GM19463 (cell line): ENCODE measurements around the gene LAMB1.
A peak's percentile ranks its signal among the peaks of the same experiment; 100 is the strongest.

ENCODE experiments used
- ATAC-seq: cut with Tn5 transposase; IDR thresholded peaks from one replicate; pipeline ENCODE4 v1.9.1; 2021; ENCODE audit warnings: mild to moderate bottlenecking, moderate library complexity; ENCODE audit not compliant: unreplicated experiment

The LAMB1 gene

GRCh38 chr7:108018668-108019067, 15.7 kb upstream of the LAMB1 start:
- no peak for ATAC-seq

- no peak for ATAC-seq
Measured at GRCh38 chr7:108017776-108018151, 14.8 kb upstream of the LAMB1 start.

- ATAC-seq = no peak
Measured at GRCh38 chr7:108016841-108017775, 14.1 kb upstream of the LAMB1 start.

- ATAC-seq = no peak
Measured at GRCh38 chr7:108015740-108016139, 12.8 kb upstream of the LAMB1 start.

GRCh38 chr7:108014747-108015682, 12.1 kb upstream of the LAMB1 start:
- no peak for ATAC-seq

- ATAC-seq = no peak
Measured at GRCh38 chr7:108014215-108014614, 11.3 kb upstream of the LAMB1 start.

- ATAC-seq = no peak
Measured at GRCh38 chr7:108012499-108013430, 9.8 kb upstream of the LAMB1 start.

- no peak for ATAC-seq
Measured at GRCh38 chr7:108010377-108010776, 7.4 kb upstream of the LAMB1 start.

GRCh38 chr7:108009873-108010272, 6.9 kb upstream of the LAMB1 start:
- no peak for ATAC-seq

GRCh38 chr7:108008827-108009226, 5.9 kb upstream of the LAMB1 start:
- ATAC-seq = no peak

GRCh38 chr7:108008240-108008639, 5.3 kb upstream of the LAMB1 start:
- no peak for ATAC-seq

- ATAC-seq = no peak
Measured at GRCh38 chr7:108007762-108008161, 4.8 kb upstream of the LAMB1 start.

- no peak for ATAC-seq
Measured at GRCh38 chr7:108007261-108007660, 4.3 kb upstream of the LAMB1 start.

- ATAC-seq = peak; percentile 60
Measured at GRCh38 chr7:108004220-108005142, 1.5 kb upstream of the LAMB1 start.

- no peak for ATAC-seq
Measured at GRCh38 chr7:108003599-108003935, 606 bp upstream of the LAMB1 start.

GRCh38 chr7:108001764-108002725, 916 bp downstream of the LAMB1 start:
- no peak for ATAC-seq

- no peak for ATAC-seq
Measured at GRCh38 chr7:108000875-108001763, 1.8 kb downstream of the LAMB1 start.
